HPDE6-E6E7 (cell line): ENCODE measurements around the gene CALML3.
"Not testable (repeated sequence)": the region's sequence is repeated elsewhere in the genome, so short reads cannot be mapped to it uniquely, and the experiment has no call there.

ENCODE experiments used
- DNase-seq: peaks from one replicate; pipeline ENCODE4 v3.0.0; 2011; ENCODE audit warnings: missing footprints; ENCODE audit errors: extremely low spot score

The CALML3 gene

GRCh38 chr10:5553400-5554170 is 28.8 kb downstream of the CALML3 start:
- DNase-seq = no peak

GRCh38 chr10:5555021-5555510 is 30.3 kb downstream of the CALML3 start:
- no peak for DNase-seq

- DNase-seq = no peak
These were observed 31.1 kb downstream of the CALML3 start for GRCh38 chr10:5555881-5556280.

- DNase-seq = no peak
These were observed 31.8 kb downstream of the CALML3 start for GRCh38 chr10:5556576-5556975.

GRCh38 chr10:5557040-5557721 is 32.4 kb downstream of the CALML3 start:
- no peak for DNase-seq

GRCh38 chr10:5557799-5558771 is 33.3 kb downstream of the CALML3 start:
- DNase-seq = no peak

GRCh38 chr10:5559022-5559421 is 34.3 kb downstream of the CALML3 start:
- not testable (repeated sequence) for DNase-seq

- no peak for DNase-seq
These were observed 34.9 kb downstream of the CALML3 start for GRCh38 chr10:5559642-5560141.

GRCh38 chr10:5560142-5560816 is 35.5 kb downstream of the CALML3 start:
- DNase-seq = no peak

- no peak for DNase-seq
These were observed 36.3 kb downstream of the CALML3 start for GRCh38 chr10:5560817-5561703.

- no peak for DNase-seq
These were observed 37.2 kb downstream of the CALML3 start for GRCh38 chr10:5561704-5562645.

- no peak for DNase-seq
These were observed 38.7 kb downstream of the CALML3 start for GRCh38 chr10:5563321-5563961.

GRCh38 chr10:5563991-5564536 is 39.3 kb downstream of the CALML3 start:
- DNase-seq = no peak

GRCh38 chr10:5564537-5565204 is 39.9 kb downstream of the CALML3 start:
- no peak for DNase-seq

- DNase-seq = no peak
These were observed 40.4 kb downstream of the CALML3 start for GRCh38 chr10:5565205-5565545.

- DNase-seq = peak; percentile 60
These were observed 41.2 kb downstream of the CALML3 start for GRCh38 chr10:5565671-5566581.

GRCh38 chr10:5566614-5567013 is 41.9 kb downstream of the CALML3 start:
- DNase-seq = peak; percentile 65
